GM13977 (cell line): Measurements from ENCODE around the gene RGS7.
"Not testable (repeated sequence)": the region's sequence is repeated elsewhere in the genome, so short reads cannot be mapped to it uniquely, and the experiment has no call there.

Experiments used
- DNase-seq: peaks from one replicate; pipeline ENCODE4 v3.0.0; 2012; ENCODE audit warnings: low spot score
- CTCF ChIP-seq: IDR thresholded peaks from 2 replicates; pipeline ENCODE4 v1.5.1; 2012; ENCODE audit warnings: mild to moderate bottlenecking, control low read depth; ENCODE audit not compliant: insufficient read depth; ENCODE audit errors: extremely low read depth, missing control alignments
- in situ Hi-C: fragments of 300-500 bp; cut with MboI; formaldehyde crosslinking; loops from one replicate; pipeline ENCODE4 v1.12.0; 2022; ENCODE audit warnings: low sequenced_read_pairs, low pct_unique_long_range_greater_than_20kb, mixed read lengths, inconsistent platforms; ENCODE audit not compliant: unreplicated experiment

RGS7 gene

GRCh38 chr1:241180569-241180968, 176.4 kb downstream of the RGS7 start:
- in situ Hi-C loops = no loop called here
- DNase-seq = no peak

GRCh38 chr1:241177660-241178059, 179.3 kb downstream of the RGS7 start:
- TF ChIP-seq CTCF = no peak
- in situ Hi-C loops = no loop called here
- DNase-seq = no peak

More at GRCh38 chr1:241180569-241180968, 176.4 kb downstream of the RGS7 start:
- no peak for TF ChIP-seq CTCF

DNA sequence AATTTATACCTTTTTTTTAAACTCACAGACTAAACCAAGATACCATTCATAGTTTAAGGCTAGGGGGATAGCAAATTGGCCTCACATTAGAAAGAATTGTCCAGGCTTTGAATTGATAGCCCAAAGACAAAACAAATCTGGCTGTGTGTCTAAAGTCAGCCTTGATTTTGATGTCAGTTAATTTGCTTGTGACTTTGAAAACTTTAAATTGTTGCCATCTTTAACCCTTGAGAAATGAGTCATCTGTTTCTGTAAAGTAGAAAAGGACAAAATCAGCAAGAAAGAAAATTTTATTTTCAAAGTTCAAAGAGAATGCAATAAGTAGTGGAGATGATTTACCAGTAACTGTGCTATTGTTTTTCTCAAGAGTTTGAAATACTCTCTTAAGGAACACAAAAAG, 184.5 kb downstream of the RGS7 start:
- TF ChIP-seq CTCF = no peak
- in situ Hi-C loops = no loop called here
- DNase-seq = no peak

DNA sequence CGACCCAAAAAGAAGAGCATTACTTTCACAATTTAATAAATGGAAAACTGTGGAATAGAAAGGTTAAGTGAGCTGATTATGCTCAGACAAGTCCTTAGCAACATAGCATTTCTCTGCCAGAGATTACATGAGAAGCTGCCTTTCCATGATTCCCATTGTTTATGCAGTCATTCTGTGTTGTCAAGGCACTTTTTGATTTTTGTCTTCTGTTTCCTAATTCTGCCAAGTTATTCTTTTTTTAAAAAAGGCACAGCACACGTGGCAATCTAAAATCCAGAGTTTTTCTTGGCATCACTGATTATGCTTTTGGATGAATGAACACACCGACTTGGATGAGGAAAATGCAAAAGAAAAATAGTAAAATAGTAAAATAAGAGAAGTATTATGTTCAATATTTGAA, 185.0 kb downstream of the RGS7 start:
- TF ChIP-seq CTCF = no peak
- DNase-seq = no peak
- in situ Hi-C loops = no loop called here

DNA sequence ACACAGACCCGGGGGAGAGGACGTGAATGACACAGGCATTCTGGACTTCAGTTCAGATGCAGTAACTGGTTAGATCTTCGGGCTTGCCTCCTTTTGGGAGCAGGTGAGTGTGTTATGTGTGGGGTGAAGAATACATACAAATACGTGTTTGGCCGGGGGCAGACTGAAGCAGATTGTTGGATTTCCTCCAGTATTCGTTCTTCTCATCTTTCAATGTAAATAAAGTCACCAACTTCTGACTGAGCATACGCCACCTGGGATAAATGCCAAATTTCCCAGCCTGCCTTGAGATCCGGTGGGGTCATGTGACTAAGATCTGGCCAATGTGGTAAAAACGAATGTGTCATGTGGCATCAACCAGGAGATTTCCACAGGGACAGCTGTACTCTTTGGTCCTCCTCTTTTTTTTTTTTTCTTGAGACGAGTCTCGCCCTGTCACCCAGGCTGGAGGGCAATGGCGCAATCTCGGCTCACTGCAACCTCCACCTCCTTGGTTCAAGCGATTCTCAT, 189.8 kb downstream of the RGS7 start:
- in situ Hi-C loops = no loop called here
- no peak for TF ChIP-seq CTCF
- DNase-seq = no peak

DNA sequence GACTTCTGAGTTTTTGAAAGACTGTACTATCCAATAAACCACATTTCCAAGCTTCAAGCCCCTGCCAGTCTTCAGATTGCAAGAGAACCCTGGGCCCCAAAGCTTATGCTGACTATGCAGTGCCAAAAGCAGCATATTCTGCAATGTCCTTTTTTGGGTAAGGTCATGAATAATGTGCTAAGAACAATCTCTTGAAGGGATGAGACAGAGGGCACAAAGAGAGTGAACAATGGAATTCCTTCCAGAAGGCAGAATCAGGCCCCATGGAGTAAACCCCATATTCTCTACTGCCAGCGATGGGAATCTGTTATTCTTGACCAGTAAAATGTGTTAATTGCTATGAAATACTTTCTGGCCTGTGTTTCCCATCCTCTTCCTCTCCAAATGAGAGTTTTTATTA, 190.4 kb downstream of the RGS7 start:
- in situ Hi-C loops = no loop called here
- no peak for TF ChIP-seq CTCF
- DNase-seq = no peak

DNA sequence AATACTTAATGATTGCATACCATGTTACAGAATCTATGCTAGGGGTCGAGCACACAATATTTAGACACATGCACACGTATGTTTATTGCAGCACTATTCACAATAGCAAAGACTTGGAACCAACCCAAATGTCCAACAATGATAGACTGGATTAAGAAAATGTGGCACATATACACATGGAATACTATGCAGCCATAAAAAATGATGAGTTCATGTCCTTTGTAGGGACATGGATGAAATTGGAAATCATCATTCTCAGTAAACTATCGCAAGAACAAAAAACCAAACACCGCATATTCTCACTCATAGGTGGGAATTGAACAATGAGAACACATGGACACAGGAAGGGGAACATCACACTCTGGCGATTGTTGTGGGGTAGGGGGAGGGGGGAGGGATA, 191.7 kb downstream of the RGS7 start:
- DNase-seq, in situ Hi-C loops: not testable (repeated sequence)
